OCI-M1 (cell line): Measurements from ENCODE around the gene NFKBIA.
"Not testable (repeated sequence)": the region's sequence is repeated elsewhere in the genome, so short reads cannot be mapped to it uniquely, and the experiment has no call there.

Experiments
- DNase-seq: peaks from one replicate; lab custom pipeline; 2025; lab: John Stamatoyannopoulos, UW

NFKBIA gene

GRCh38 chr14:35404449-35405303 is at the start of gene NFKBIA:
Gene NFKBIA (minus strand): TSS chr14:35404749. CDS start chr14:35404644, 105 bp downstream.
- DNase-seq, result peak; percentile 91

GRCh38 chr14:35446450-35446849 is 41.9 kb upstream of the NFKBIA start:
- DNase-seq, result no peak

- no peak for DNase-seq
These were observed 39.6 kb upstream of the NFKBIA start for GRCh38 chr14:35444104-35444503.

GRCh38 chr14:35441160-35441559 is 36.6 kb upstream of the NFKBIA start:
- no peak for DNase-seq

GRCh38 chr14:35438910-35439713 is 34.6 kb upstream of the NFKBIA start:
- peak; percentile 39 for DNase-seq

GRCh38 chr14:35438492-35438891 is 33.9 kb upstream of the NFKBIA start:
- DNase-seq, result not testable (repeated sequence)

- DNase-seq, result no peak
These were observed 30.6 kb upstream of the NFKBIA start for GRCh38 chr14:35435177-35435576.

GRCh38 chr14:35433826-35434225 is 29.3 kb upstream of the NFKBIA start:
- DNase-seq, result no peak

GRCh38 chr14:35430459-35431199 is 26.1 kb upstream of the NFKBIA start:
- no peak for DNase-seq

- no peak for DNase-seq
These were observed 25.4 kb upstream of the NFKBIA start for GRCh38 chr14:35429951-35430350.

GRCh38 chr14:35425850-35426249 is 21.3 kb upstream of the NFKBIA start:
- DNase-seq, result no peak

GRCh38 chr14:35423621-35424020 is 19.1 kb upstream of the NFKBIA start:
- no peak for DNase-seq

- DNase-seq, result peak; percentile 18
These were observed 15.7 kb upstream of the NFKBIA start for GRCh38 chr14:35420036-35420811.

GRCh38 chr14:35419429-35419841 is 14.9 kb upstream of the NFKBIA start:
- no peak for DNase-seq

- no peak for DNase-seq
These were observed 13.5 kb upstream of the NFKBIA start for GRCh38 chr14:35418093-35418492.

- DNase-seq, result no peak
These were observed 11.7 kb upstream of the NFKBIA start for GRCh38 chr14:35416108-35416750.

GRCh38 chr14:35414365-35414764 is 9.8 kb upstream of the NFKBIA start:
- no peak for DNase-seq

- DNase-seq, result no peak
These were observed 7.9 kb upstream of the NFKBIA start for GRCh38 chr14:35412272-35413056.

GRCh38 chr14:35410858-35411257 is 6.3 kb upstream of the NFKBIA start:
- DNase-seq, result no peak

- no peak for DNase-seq
These were observed 5.0 kb upstream of the NFKBIA start for GRCh38 chr14:35409595-35409994.
